T1000 (cell line): Measurements from ENCODE around the gene ZNF583.

Source experiments
- DNase-seq: peaks from one replicate; lab custom pipeline; 2025; ENCODE audit warnings: mixed read lengths; lab: John Stamatoyannopoulos, UW

The ZNF583 gene

DNA sequence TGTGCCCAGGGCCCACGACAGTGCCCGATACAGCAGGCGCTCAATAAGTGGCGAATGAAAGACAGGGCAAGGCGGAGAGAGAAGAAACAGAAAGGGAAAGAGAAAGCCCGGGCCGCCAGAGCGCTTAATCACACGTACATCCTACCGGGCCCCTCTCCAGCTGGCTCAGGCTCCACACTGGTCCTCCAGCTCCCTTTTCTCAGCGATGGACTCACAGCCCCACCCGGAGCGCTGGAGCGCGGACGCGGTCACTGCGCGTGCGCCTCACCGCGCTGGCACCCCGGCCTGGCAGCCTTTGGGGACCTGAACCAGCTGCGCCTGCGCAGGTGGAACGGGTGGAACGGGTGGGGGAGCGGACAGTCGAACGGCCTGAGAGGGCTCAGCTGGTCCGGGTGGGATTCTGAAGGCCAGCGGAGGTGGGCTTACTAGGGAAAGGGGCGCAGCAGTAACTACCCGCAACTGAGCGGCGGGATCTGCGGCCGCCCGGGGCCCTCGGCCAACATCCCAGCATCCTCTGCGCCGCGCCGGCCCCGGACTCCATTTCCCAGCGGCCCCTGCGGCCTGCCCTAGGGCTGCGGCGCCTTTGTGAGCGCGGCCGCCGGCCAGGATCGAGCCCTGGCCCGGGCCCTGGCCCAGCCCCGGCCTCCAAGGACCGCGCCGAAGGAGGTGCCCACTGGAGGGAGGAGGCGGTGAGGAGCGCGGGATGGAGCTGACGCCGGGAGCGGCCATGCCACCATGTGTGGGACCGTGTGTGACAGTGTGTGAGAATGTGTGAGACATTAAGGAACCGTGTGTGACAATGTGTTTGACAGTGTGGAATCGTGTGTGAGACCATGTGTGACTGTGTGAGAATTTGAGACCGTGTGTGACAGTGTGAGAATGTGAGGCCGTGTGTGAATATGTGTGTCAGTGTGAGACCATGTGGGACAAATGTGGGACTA, at the start of gene ZNF583:
ZNF583 (plus strand) TSS at position 569 of the 941 bp plus-strand sequence. CDS start 2,783 bp downstream, outside the sequence.
- peak; percentile 91 for DNase-seq

GRCh38 chr19:56355517-56355916, 48.6 kb upstream of the ZNF583 start:
- no peak for DNase-seq

DNA sequence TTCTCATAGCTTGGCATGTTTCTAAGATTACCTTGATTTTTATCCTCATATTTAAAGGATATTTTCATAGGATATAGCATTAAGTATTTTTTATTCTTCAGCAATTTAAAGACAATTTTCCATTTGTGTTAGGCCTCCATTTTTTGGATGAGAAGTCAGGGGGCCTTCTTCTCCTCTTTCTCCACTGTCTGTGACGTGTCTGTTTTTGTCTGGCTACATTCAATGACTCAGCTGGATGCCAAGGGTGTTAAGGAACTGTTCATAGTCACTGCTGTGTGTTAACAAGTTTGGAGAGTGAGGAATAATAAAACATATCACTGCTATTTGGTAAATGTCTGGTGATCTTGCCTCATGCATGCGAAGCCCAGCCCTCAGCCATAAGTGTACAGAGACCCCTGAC, 47.2 kb upstream of the ZNF583 start:
- DNase-seq = no peak

- DNase-seq = no peak
Measured at GRCh38 chr19:56360841-56361240, 43.3 kb upstream of the ZNF583 start.

DNA sequence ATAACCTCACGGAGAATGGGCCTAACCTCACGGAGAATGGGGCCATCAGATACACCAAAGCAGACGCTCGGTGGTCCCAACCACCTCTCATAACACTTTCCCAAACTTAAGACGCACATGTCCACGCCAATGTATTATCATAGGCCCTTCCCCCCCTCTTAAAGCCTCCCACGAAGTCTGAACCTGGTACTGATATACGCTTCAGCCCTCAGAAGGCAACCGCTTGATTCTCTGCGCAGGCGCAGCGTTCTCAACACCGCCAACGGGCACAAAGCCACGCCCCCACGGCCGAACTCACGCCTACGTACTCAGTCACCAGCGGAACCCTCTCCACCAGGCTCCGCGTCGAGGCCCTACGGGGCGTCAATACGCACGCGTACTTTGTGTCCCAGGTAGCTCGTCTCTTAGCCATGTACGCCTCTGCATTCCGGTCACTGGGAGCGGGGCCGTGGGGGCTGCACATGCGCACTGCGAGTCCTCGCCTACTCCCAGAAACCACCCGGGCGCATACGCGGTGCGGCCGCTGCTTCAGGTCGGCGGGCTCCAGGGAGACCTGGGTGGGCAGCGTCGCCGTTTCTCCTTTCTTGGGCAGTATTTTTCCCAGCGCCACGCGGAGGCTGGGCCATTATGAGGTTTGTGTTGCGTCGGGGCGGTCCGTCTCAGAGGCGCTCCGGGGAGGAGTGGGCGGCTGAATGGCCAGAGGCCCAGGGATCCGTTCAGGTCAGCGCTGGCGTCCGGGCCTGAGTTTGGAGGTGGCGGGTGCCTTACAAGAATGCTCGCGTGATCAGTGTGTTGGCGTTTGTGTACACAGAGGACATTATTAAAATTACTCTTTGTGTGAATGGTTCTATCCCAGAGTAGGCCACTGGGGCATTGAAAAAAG, 36.1 kb upstream of the ZNF583 start:
- DNase-seq = peak; percentile 90

DNA sequence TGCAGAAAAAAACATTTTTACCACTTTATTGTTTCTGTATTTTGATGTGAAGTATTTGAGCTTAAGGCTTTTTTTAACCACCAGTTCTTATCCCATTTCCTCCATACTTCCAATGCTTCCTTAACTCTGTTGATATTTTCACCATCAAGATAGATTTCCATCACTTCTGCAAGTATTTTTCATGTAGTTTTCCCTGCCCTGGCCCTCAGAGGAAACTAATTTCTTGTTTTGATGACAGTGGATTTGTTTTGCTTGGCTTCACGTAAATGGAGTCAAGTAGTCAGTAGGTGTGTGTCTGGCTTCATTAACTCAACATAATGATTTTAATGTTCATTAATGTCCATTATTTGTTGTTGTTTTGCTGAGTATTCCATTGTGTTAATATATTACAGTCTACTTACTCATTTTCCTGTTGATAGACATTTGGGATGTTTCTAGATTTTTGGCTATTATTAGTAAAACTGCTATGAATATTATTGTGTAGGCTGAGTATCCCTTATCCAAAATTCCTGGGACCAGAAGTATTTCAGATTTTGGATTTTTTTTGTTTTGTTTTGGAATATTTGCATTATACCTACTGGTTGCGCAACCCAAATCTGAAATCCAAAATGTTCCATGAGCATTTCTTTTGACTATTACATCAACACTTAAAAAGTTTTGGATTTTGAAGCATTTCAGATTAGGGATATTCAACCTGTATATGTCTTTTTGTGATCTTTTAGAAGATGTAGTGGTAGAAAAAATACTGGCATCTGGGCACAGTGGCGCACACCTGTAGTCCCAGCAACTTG, 34.1 kb upstream of the ZNF583 start:
- DNase-seq = no peak

GRCh38 chr19:56372281-56372680, 31.9 kb upstream of the ZNF583 start:
- no peak for DNase-seq

DNA sequence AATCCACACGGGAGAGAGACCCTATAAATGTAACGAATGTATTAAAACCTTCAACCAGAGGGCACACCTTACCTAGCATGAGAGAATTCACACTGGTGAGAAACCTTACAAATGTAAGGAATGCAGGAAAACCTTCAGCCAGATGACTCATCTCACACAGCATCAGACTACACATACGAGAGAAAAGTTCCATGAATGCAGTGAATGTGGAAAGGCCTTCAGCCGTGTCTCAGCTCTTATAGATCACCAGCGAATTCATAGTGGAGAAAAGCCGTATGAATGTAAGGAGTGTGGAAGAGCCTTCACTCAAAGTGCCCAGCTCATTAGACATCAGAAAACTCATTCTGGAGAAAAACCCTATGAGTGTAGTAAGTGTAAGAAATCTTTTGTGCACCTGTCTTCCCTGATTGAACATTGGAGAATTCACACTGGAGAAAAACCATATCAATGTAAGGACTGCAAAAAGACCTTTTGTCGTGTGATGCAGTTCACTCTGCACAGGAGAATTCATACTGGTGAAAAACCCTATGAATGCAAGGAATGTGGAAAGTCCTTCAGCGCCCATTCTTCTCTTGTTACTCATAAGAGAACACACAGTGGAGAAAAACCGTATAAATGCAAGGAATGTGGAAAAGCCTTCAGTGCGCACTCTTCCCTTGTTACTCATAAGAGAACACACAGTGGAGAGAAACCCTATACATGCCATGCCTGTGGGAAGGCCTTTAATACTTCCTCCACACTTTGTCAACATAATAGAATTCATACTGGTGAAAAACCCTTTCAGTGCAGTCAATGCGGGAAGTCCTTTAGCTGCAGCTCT, 26.8 kb upstream of the ZNF583 start:
- no peak for DNase-seq

DNA sequence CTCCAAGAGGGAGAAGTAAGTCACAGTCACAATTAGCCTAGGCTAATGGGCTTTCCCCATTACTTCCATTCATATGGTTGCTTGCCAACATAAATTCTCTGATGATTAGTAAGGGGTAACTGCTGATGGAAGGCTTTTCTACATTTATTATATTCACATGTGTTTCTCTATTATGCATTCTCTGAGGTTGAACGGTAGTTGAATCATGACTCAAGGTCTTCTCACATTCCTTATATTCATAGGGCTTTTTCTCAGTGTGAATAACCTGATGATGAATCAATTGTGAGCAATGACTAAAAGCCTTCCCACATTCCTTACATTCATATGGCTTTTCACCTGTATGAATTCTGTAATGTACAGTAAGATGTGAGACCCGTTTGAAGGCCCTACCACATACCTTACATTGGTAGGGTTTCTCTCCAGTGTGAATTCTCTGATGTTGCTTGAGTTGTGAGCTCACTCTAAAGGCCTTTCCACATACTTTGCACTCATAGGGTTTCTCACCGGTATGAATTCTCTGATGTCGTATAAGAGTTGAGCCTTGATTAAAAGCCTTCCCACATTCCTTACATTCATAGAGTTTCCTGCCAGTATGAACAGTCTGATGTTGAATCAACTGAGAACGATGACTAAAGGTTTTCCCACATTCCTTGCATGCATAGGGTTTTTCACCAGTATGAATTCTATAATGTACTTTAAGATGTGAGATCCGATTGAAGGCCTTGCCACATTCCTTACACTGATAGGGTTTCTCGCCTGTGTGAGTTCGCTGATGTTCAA, 20.1 kb upstream of the ZNF583 start:
- DNase-seq = no peak

GRCh38 chr19:56393119-56394012, 10.8 kb upstream of the ZNF583 start, which contains the start of gene ZNF582:
TSS of gene ZNF582 (minus strand) at chr19:56393534. CDS start at chr19:56391752, 1,782 bp downstream.
- peak; percentile 85 for DNase-seq

DNA sequence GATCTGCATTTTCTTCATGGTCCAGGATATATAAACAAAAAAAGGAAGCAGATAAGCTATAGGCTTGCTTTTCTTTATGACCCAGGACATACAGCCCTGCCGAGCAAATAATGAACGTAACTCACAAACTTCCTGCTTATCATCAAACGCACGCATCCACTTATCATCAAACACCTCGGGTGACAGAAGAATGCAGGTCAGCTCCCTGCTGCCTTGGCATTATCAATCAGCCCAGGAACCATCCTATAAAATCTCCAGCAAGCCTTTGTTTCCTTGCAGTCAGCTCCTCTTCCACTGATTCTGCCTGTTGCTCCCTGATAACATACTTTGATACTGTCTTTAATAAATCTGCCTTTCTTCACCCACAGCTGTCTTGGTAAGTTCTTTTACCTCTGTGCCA, 5.3 kb upstream of the ZNF583 start:
- DNase-seq = no peak

DNA sequence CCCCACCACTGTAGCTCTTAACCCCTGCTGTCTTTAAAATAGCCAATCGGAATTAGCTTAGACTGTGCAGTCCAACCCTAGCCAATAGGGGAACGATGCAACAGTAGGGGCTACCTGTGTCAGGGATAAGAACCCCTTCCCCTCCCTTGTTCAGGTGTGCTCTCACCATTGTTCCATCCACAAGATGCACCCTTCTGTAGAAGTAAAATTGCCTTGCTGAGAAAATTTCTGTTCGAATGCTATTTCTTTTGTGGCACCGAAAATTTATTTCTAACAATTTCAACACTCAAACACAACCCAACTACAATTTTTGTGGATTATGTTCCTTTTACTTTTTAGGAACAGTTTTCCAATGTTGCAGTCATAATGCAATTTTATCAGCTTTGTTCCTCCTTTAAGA, 3.6 kb upstream of the ZNF583 start:
- no peak for DNase-seq

GRCh38 chr19:56403261-56403660, 871 bp upstream of the ZNF583 start:
- DNase-seq = no peak

DNA sequence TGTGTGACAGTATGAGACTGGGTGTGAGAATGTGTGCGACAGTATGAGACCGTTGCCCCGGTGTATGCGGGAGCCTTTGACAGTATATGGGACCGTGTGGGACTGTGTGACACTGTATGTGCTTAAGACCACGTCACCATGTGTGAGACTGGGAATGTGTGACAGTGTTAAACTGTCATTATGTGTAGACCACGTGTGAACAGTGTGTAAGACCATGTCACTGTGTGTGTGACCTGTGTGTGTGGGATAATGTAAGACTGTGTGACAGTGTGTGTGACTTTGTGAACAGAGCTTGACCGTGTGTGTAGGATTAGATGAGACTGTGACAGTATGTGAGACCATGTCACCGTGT, 549 bp downstream of the ZNF583 start:
- DNase-seq = no peak

DNA sequence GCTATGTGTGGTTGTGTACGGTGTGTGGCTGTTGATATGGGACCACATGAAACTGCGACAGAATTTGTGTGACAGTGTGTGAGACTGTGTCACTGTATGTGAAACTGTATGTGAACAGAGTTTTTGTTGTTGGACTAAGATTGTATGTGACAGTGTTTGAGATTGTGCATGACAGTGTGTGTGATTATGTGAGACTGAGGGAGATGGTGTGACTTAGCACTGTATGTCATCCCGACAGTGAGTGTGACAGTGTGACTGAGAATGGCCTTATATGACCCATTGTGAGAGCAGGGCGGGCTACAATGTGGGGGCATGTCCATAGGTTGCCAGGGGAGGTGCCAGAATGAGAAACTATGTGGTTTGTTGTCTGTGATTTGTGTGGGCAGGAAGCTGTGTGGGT, 930 bp downstream of the ZNF583 start:
- DNase-seq = no peak

- DNase-seq = no peak
Measured at GRCh38 chr19:56423276-56423984, 19.3 kb downstream of the ZNF583 start.

DNA sequence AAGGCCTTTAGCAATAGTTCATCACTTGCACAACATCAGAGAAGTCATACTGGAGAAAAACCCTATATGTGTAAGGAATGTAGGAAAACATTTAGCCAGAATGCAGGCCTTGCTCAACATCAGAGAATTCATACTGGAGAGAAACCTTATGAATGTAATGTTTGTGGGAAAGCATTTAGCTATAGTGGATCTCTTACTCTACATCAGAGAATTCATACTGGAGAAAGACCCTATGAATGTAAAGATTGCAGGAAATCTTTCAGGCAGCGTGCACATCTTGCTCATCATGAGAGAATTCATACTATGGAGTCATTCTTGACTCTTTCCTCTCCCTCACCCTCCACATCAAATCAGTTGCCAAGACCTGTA, 19.8 kb downstream of the ZNF583 start:
- no peak for DNase-seq

GRCh38 chr19:56441206-56441792, 37.2 kb downstream of the ZNF583 start:
- no peak for DNase-seq
